ENCODE results near the gene ANO2.

GRCh38 chr12:5584412-5585175 lies 360.5 kb downstream of the ANO2 start:
- TF ChIP-seq CTCF (IDR thresholded peaks at IDR 0.05) (no peak), EP300 (IDR thresholded peaks at IDR 0.05; ENCODE audit: low read depth) (no peak), POLR2A (IDR thresholded peaks at IDR 0.05) (no peak), POLR2AphosphoS5 (IDR thresholded peaks at IDR 0.05) (no peak)

Data from transverse colon (tissue), 4 donors.